HCT116 (cell line): Measurements from ENCODE around the gene CCDC40.

Experiments used
- ATF3 ChIP-seq: IDR thresholded peaks from 2 replicates; pipeline ENCODE4 v1.6.1; 2012
- CBX3 ChIP-seq: IDR thresholded peaks from 2 replicates; pipeline ENCODE4 v1.6.1; 2012; ENCODE audit warnings: low read depth
- CEBPB ChIP-seq: IDR thresholded peaks from 2 replicates; pipeline ENCODE4 v1.6.1; 2012; ENCODE audit warnings: low read depth
- CTCF ChIP-seq, 3 experiments: fragments of 200-600 bp in 1 of 3; sonication (generic) in 1 of 3; IDR thresholded peaks in 2 of 3; conservative IDR thresholded peaks in 1 of 3; 2 replicates each; pipeline ENCODE4 v1.5.1; 2012 to 2017; ENCODE audit warnings: low read depth in 2 of 3, low read length in 2 of 3, antibody characterized with exemption in 1 of 3, borderline replicate concordance in 1 of 3, control low read depth in 1 of 3, mild to moderate bottlenecking in 1 of 3, mixed read lengths in 1 of 3, mixed run types in 1 of 3, moderate library complexity in 1 of 3; ENCODE audit not compliant: insufficient read depth in 1 of 3
- EZH2 ChIP-seq: fragments of 200-600 bp; sonication (generic); IDR thresholded peaks from 2 replicates; pipeline ENCODE4 v1.6.1; 2017; ENCODE audit warnings: antibody characterized with exemption, mixed run types
- EZH2phosphoT487 ChIP-seq: fragments of 200-600 bp; IDR thresholded peaks from 2 replicates; pipeline ENCODE4 v1.6.1; 2018; ENCODE audit warnings: antibody characterized with exemption, borderline replicate concordance
- JUND ChIP-seq: IDR thresholded peaks from 2 replicates; pipeline ENCODE4 v1.6.1; 2012
- POLR2AphosphoS5 ChIP-seq: IDR thresholded peaks from 2 replicates; pipeline ENCODE4 v1.6.1; 2011; ENCODE audit warnings: mild to moderate bottlenecking, low read depth, low read length, moderate library complexity
- RAD21 ChIP-seq: IDR thresholded peaks from 2 replicates; pipeline ENCODE4 v1.6.1; 2012; ENCODE audit warnings: low read depth, mild to moderate bottlenecking
- REST ChIP-seq: IDR thresholded peaks from 2 replicates; pipeline ENCODE4 v1.6.1; 2012; ENCODE audit warnings: low read depth
- TCF7L2 ChIP-seq: IDR thresholded peaks from 2 replicates; pipeline ENCODE4 v1.7.0; 2011; ENCODE audit warnings: borderline replicate concordance, inconsistent platforms; ENCODE audit not compliant: insufficient read depth, insufficient read length; ENCODE audit errors: extremely low read depth
- YY1 ChIP-seq: IDR thresholded peaks from 2 replicates; pipeline ENCODE4 v1.6.1; 2011; ENCODE audit warnings: low read length, low read depth, moderate library complexity, mild to moderate bottlenecking; ENCODE audit not compliant: insufficient replicate concordance; ENCODE audit errors: extremely low read depth
- ZNF274 ChIP-seq: fragments of 200-500 bp; sonication (Bioruptor generic); IDR thresholded peaks from 2 replicates; pipeline ENCODE4 v1.6.1; 2014; ENCODE audit warnings: mild to moderate bottlenecking, low read depth, low read length, inconsistent platforms

GRCh38 chr17:80065478-80066170 is 29.2 kb downstream of the CCDC40 start:
- TF ChIP-seq CTCF (IDR thresholded peaks at IDR 0.05 in 2 of 3, conservative IDR thresholded peaks at IDR 0.05 in 1 of 3; ENCODE audit: borderline replicate concordance in 1 of 3, insufficient read depth in 1 of 3, low read depth in 2 of 3, low read length in 2 of 3) (no peak), CBX3 (no peak), EZH2 (no peak), JUND (no peak), RAD21 (no peak), YY1 (no peak), ATF3 (no peak), CEBPB (no peak), REST (no peak), POLR2AphosphoS5 (no peak), TCF7L2 (no peak), ZNF274 (no peak), EZH2phosphoT487 (no peak)
